HepG2 (cell line): Measurements from ENCODE around the gene VWA7. TPM values are rescaled to one million over a fixed set of nuclear protein-coding genes. Genes with fewer than 3 reads are reported as not detected.

Experiments
- ELF4 ChIP-seq: sonication (generic); formaldehyde crosslinking; IDR thresholded peaks from 2 replicates; pipeline ENCODE4 v1.5.0; 2020; ENCODE audit warnings: missing genetic modification reagents, mild to moderate bottlenecking, moderate library complexity, borderline replicate concordance
- ESRRA ChIP-seq: sonication (generic); formaldehyde crosslinking; IDR thresholded peaks from 2 replicates; pipeline ENCODE4 v1.5.1; 2020; ENCODE audit warnings: mild to moderate bottlenecking, low read depth, missing genetic modification reagents
- HOXA9 ChIP-seq: sonication (generic); formaldehyde crosslinking; IDR thresholded peaks from 2 replicates; pipeline ENCODE4 v1.8.1; 2022; ENCODE audit warnings: missing genetic modification reagents, mild to moderate bottlenecking, moderate library complexity, borderline replicate concordance
- MED1 ChIP-seq: sonication (generic); formaldehyde crosslinking; IDR thresholded peaks from 2 replicates; pipeline ENCODE4 v1.4.0; 2020; ENCODE audit warnings: missing genetic modification reagents
- POGK ChIP-seq: sonication (generic); formaldehyde crosslinking; conservative IDR thresholded peaks from 2 replicates; pipeline ENCODE4 v1.8.0; 2022; ENCODE audit warnings: mild to moderate bottlenecking, moderate library complexity, missing genetic modification reagents
- REPIN1 ChIP-seq: sonication (generic); formaldehyde crosslinking; IDR thresholded peaks from 2 replicates; pipeline ENCODE4 v1.8.0; 2022; ENCODE audit warnings: missing genetic modification reagents, low read depth, mild to moderate bottlenecking, borderline replicate concordance
- TBX2 ChIP-seq: sonication (generic); formaldehyde crosslinking; IDR thresholded peaks from 2 replicates; pipeline ENCODE4 v1.5.0; 2020; ENCODE audit warnings: missing genetic modification reagents, mild to moderate bottlenecking, borderline replicate concordance
- ZNF138 ChIP-seq: sonication (generic); formaldehyde crosslinking; IDR thresholded peaks from 2 replicates; pipeline ENCODE4 v1.5.0; 2020; ENCODE audit warnings: mild to moderate bottlenecking, low read depth, missing genetic modification reagents
- ZNF264 ChIP-seq: sonication (generic); formaldehyde crosslinking; IDR thresholded peaks from 2 replicates; pipeline ENCODE4 v1.4.0; 2020; ENCODE audit warnings: missing genetic modification reagents
- ZNF331 ChIP-seq: sonication (generic); formaldehyde crosslinking; IDR thresholded peaks from 2 replicates; pipeline ENCODE4 v1.4.0; 2020; ENCODE audit warnings: missing genetic modification reagents
- ZNF354B ChIP-seq: sonication (generic); formaldehyde crosslinking; IDR thresholded peaks from 2 replicates; pipeline ENCODE4 v1.8.0; 2022; ENCODE audit warnings: mild to moderate bottlenecking, missing genetic modification reagents
- ZNF709 ChIP-seq: sonication (generic); formaldehyde crosslinking; IDR thresholded peaks from 2 replicates; pipeline ENCODE4 v1.5.0; 2020; ENCODE audit warnings: mild to moderate bottlenecking, missing genetic modification reagents
- ZNF724P ChIP-seq: sonication (generic); formaldehyde crosslinking; IDR thresholded peaks from 2 replicates; pipeline ENCODE4 v1.8.0; 2022; ENCODE audit warnings: missing genetic modification reagents, borderline replicate concordance
- ZNF740 ChIP-seq: sonication (generic); formaldehyde crosslinking; IDR thresholded peaks from 2 replicates; pipeline ENCODE4 v1.4.0; 2020; ENCODE audit warnings: missing genetic modification reagents
- ZNF75D ChIP-seq: sonication (generic); formaldehyde crosslinking; IDR thresholded peaks from 2 replicates; pipeline ENCODE4 v1.8.1; 2023; ENCODE audit warnings: missing genetic modification reagents, mild to moderate bottlenecking, borderline replicate concordance
- ZNF766 ChIP-seq: sonication (generic); formaldehyde crosslinking; IDR thresholded peaks from 2 replicates; pipeline ENCODE4 v1.5.0; 2020; ENCODE audit warnings: missing genetic modification reagents, borderline replicate concordance
- ZNF780A ChIP-seq: sonication (generic); formaldehyde crosslinking; IDR thresholded peaks from 2 replicates; pipeline ENCODE4 v1.8.0; 2022; ENCODE audit warnings: mild to moderate bottlenecking, missing genetic modification reagents, moderate library complexity
- ZNF784 ChIP-seq: sonication (generic); formaldehyde crosslinking; IDR thresholded peaks from 2 replicates; pipeline ENCODE4 v1.5.1; 2020; ENCODE audit warnings: missing genetic modification reagents, mild to moderate bottlenecking, borderline replicate concordance
- ZNF792 ChIP-seq: IDR thresholded peaks from 2 replicates; pipeline ENCODE4 v1.6.1; 2016
- ZSCAN9 ChIP-seq: IDR thresholded peaks from 2 replicates; pipeline ENCODE4 v1.6.1; 2016; ENCODE audit warnings: borderline replicate concordance
- polyA plus RNA-seq, 8 experiments: library from polyadenylated mRNA; depleted of rRNA in 3 of 8; stranded (reverse) in 7 of 8; unstranded in 1 of 8; fragments of >200 nt; fragmentation: Illumina TruSeq in 4 of 8; extraction: Trizol in 4 of 8; gene quantifications; 2 replicates each; pipeline versions ENCODE4 v1.2.1 to v1.2.3, GENCODE V29; 2011 to 2016; ENCODE audit warnings: low read depth in 4 of 8, missing spikeins in 1 of 8, mixed read lengths in 1 of 8; ENCODE audit not compliant: insufficient read depth in 1 of 8
- total RNA-seq, 5 experiments: library from RNA; depleted of rRNA; stranded (reverse); fragments of >200 nt; fragmentation: Illumina TruSeq; extraction: Trizol; gene quantifications; 2 replicates each; pipeline ENCODE4 v1.2.3, GENCODE V29; 2016; ENCODE audit warnings: low read depth in 1 of 5
- TF ChIP-seq, protein P1 (sequence below): sonication (generic); formaldehyde crosslinking; IDR thresholded peaks from 2 replicates; pipeline ENCODE4 v1.5.1; 2020; ENCODE audit warnings: missing genetic modification reagents, mild to moderate bottlenecking, borderline replicate concordance
- TF ChIP-seq, protein P2 (sequence below): sonication (generic); formaldehyde crosslinking; IDR thresholded peaks from 2 replicates; pipeline ENCODE4 v1.4.0; 2020; ENCODE audit warnings: missing genetic modification reagents

VWA7 gene
- total and polyA plus RNA-seq, 2 of the 13 experiments (the other 11 are each of a cell fraction or from before 2014, with no cell fraction given): 0.86 to 3.3 TPM

DNA sequence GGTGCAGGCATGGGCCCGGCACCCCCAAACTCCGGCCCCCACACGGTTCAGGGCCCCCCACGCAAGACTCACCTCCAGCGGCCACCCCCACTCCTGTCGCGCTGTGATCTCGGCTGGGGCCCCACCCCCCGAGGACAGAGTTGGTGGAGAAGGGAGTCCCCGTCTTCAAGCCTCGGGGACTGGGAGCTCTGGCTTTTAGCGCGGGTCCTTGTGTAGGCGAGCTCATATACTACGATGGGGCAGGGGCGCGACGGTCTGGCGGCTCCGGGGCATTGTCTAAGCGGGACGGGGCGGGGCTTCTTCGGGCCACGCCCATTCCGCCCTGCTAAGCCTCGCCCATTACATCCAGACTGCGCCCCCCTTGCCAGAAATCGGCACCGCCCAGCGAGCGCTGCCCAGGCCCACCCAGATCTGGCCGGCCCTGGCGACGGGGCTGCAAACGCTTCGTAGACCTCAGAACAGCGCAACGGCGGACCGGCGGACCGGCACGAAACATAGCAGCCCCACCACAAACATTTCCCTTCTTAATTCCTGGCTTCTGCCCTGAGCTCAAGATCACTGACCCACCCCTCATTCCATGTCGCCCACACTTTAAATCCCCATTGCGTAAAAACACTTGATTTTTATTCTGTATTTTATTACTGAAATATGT, 47.0 kb downstream of the VWA7 start (continued):
- TF ChIP-seq REPIN1 (CRISPR knock-in tag) (peak; percentile 9; the same call in 1 of the 2 replicates), ZNF740 (CRISPR knock-in tag) (0 out of 2 replicates have a peak, but pooled peaks have one; percentile 17), ZNF331 (CRISPR knock-in tag) (peak; percentile 42; the same call in 1 of the 2 replicates), MED1 (CRISPR knock-in tag) (peak; percentile 29), ZNF354B (CRISPR knock-in tag) (0 out of 2 replicates have a peak, but pooled peaks have one; percentile 12), ZNF766 (CRISPR knock-in tag) (no peak), ZNF264 (CRISPR knock-in tag) (no peak; the same call in 1 of the 2 replicates), ZNF75D (CRISPR knock-in tag) (no peak), ZNF792 (no peak), ZNF138 (peak; percentile 78; the same call in 1 of the 2 replicates), ZNF780A (CRISPR knock-in tag) (no peak), HOXA9 (CRISPR knock-in tag) (peak; percentile 71; the same call in 1 of the 2 replicates), POGK (CRISPR knock-in tag) (no peak), ZNF784 (CRISPR knock-in tag) (peak; percentile 82), ESRRA (CRISPR knock-in tag) (no peak), ELF4 (CRISPR knock-in tag) (0 out of 2 replicates have a peak, but pooled peaks have one; percentile 64), TBX2 (CRISPR knock-in tag) (peak; percentile 89), ZNF709 (peak; percentile 39; the same call in 1 of the 2 replicates), ZSCAN9 (CRISPR knock-in tag) (0 out of 2 replicates have a peak, but pooled peaks have one; percentile 33), ZNF724P (CRISPR knock-in tag) (peak; percentile 74; the same call in 1 of the 2 replicates)
- TF ChIP-seq, protein P1, sequence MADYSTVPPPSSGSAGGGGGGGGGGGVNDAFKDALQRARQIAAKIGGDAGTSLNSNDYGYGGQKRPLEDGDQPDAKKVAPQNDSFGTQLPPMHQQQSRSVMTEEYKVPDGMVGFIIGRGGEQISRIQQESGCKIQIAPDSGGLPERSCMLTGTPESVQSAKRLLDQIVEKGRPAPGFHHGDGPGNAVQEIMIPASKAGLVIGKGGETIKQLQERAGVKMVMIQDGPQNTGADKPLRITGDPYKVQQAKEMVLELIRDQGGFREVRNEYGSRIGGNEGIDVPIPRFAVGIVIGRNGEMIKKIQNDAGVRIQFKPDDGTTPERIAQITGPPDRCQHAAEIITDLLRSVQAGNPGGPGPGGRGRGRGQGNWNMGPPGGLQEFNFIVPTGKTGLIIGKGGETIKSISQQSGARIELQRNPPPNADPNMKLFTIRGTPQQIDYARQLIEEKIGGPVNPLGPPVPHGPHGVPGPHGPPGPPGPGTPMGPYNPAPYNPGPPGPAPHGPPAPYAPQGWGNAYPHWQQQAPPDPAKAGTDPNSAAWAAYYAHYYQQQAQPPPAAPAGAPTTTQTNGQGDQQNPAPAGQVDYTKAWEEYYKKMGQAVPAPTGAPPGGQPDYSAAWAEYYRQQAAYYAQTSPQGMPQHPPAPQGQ (CRISPR knock-in tag): peak; percentile 74; the same call in 1 of the 2 replicates
- TF ChIP-seq, protein P2, sequence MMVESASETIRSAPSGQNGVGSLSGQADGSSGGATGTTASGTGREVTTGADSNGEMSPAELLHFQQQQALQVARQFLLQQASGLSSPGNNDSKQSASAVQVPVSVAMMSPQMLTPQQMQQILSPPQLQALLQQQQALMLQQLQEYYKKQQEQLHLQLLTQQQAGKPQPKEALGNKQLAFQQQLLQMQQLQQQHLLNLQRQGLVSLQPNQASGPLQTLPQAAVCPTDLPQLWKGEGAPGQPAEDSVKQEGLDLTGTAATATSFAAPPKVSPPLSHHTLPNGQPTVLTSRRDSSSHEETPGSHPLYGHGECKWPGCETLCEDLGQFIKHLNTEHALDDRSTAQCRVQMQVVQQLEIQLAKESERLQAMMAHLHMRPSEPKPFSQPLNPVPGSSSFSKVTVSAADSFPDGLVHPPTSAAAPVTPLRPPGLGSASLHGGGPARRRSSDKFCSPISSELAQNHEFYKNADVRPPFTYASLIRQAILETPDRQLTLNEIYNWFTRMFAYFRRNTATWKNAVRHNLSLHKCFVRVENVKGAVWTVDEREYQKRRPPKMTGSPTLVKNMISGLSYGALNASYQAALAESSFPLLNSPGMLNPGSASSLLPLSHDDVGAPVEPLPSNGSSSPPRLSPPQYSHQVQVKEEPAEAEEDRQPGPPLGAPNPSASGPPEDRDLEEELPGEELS: 0 out of 2 replicates have a peak, but pooled peaks have one; percentile 11
